Keratinocyte (primary cell): ENCODE results near the gene HSP90B1.

Source experiments
- EZH2 ChIP-seq: IDR thresholded peaks from one replicate; pipeline ENCODE4 v1.6.1; 2012; ENCODE audit warnings: inconsistent platforms, mild to moderate bottlenecking, low read length, moderate library complexity
- TF ChIP-seq, protein P1 (sequence below), 3 experiments: IDR thresholded peaks in 1 of 3; conservative IDR thresholded peaks in 1 of 3; optimal IDR thresholded peaks in 1 of 3; 2 replicates in 2 of 3; 3 replicates in 1 of 3; pipeline versions ENCODE3 to v1.5.1; 2011; ENCODE audit warnings: low read length in 3 of 3, mild to moderate bottlenecking in 3 of 3, moderate library complexity in 2 of 3, control low read depth in 1 of 3, inconsistent platforms in 1 of 3; ENCODE audit not compliant: insufficient read depth in 2 of 3; ENCODE audit errors: extremely low read depth in 1 of 3

DNA sequence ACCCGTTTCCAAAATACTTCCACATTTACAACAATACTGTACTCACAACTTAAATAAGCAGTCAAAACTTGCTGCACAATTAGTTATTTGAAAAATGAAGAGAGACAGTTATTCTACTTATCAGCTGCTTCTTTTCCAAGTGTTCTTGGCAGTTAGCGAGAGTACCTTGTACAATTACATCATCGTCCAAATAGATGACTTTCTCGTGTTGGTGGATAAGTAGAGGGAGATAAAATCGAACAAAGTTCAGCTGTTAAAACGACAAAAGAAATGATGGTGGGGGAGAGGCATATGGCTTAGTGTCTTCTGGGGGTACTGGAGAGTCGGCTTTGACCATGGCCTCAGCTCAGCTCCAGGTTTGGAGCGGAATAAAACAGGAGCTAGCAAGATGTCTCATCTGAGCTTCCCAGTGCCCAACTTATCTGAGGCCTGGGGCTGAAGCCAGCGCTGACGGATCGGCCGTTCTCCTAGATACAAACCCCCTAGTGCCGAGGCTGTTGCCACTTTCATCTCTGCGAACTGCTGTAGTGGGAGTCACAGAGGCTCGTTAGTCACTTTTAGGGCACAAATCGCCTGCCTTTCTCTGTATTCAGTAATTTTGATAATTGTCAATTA is 67.2 kb downstream of the HSP90B1 start:
- TF ChIP-seq, protein P1, sequence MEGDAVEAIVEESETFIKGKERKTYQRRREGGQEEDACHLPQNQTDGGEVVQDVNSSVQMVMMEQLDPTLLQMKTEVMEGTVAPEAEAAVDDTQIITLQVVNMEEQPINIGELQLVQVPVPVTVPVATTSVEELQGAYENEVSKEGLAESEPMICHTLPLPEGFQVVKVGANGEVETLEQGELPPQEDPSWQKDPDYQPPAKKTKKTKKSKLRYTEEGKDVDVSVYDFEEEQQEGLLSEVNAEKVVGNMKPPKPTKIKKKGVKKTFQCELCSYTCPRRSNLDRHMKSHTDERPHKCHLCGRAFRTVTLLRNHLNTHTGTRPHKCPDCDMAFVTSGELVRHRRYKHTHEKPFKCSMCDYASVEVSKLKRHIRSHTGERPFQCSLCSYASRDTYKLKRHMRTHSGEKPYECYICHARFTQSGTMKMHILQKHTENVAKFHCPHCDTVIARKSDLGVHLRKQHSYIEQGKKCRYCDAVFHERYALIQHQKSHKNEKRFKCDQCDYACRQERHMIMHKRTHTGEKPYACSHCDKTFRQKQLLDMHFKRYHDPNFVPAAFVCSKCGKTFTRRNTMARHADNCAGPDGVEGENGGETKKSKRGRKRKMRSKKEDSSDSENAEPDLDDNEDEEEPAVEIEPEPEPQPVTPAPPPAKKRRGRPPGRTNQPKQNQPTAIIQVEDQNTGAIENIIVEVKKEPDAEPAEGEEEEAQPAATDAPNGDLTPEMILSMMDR (optimal IDR thresholded peaks at IDR 0.05 in 1 of 3, IDR thresholded peaks at IDR 0.05 in 1 of 3, conservative IDR thresholded peaks at IDR 0.05 in 1 of 3; ENCODE audit: extremely low read depth in 1 of 3, insufficient read depth in 2 of 3, low read length in 3 of 3) = no peak
- no peak for TF ChIP-seq EZH2
